ENCODE measurements around the gene STXBP6. TPM values are rescaled to one million over a fixed set of nuclear protein-coding genes. Genes with fewer than 3 reads are reported as not detected.

STXBP6 gene
- total RNA-seq, 4 donors from 2014 or later = 2.6 to 5.5 (median 4.4) TPM

DNA sequence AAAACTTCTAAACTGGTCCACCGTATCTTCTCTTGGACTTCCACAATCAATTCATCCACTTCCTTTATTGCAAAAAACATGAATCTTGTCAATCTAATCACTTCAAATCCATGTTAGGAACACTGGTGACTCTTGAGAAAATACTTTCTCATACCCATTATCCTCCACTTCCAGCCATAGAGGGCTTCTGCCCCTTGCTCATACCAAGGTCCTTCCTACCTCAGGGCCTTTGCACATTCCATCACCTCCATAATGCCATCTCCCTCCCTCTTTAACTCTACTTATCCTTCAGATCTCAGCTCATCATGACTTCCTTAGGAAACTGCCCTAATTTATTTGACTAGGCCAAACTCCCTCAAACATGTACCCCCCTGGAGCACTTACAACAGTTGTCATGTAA, 16.6 kb downstream of the STXBP6 start:
- no peaks in the 10 kb centered on the region for H3K4me1 ChIP-seq
- H3K36me3 ChIP-seq = no peaks in the 10 kb centered on the region
- no peaks in the 10 kb centered on the region for H3K27me3 ChIP-seq
- intact Hi-C loops (cut with DNase I; ENCODE audit: low total_unique reads) (no loop called here), in situ Hi-C loops (cut with MboI; ENCODE audit: low sequenced_read_pairs in 4 of 4) (no loop called here)
- DNase-seq (no peak), ATAC-seq (no peak)
- no peak overlapping the region for H3K27ac ChIP-seq
- no peaks in the 10 kb centered on the region for H3K9me3 ChIP-seq
- H3K4me3 ChIP-seq = no peak overlapping the region
- TF ChIP-seq, protein P1, sequence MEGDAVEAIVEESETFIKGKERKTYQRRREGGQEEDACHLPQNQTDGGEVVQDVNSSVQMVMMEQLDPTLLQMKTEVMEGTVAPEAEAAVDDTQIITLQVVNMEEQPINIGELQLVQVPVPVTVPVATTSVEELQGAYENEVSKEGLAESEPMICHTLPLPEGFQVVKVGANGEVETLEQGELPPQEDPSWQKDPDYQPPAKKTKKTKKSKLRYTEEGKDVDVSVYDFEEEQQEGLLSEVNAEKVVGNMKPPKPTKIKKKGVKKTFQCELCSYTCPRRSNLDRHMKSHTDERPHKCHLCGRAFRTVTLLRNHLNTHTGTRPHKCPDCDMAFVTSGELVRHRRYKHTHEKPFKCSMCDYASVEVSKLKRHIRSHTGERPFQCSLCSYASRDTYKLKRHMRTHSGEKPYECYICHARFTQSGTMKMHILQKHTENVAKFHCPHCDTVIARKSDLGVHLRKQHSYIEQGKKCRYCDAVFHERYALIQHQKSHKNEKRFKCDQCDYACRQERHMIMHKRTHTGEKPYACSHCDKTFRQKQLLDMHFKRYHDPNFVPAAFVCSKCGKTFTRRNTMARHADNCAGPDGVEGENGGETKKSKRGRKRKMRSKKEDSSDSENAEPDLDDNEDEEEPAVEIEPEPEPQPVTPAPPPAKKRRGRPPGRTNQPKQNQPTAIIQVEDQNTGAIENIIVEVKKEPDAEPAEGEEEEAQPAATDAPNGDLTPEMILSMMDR (IDR thresholded peaks at IDR 0.05 in 4 of 5, conservative IDR thresholded peaks at IDR 0.05 in 1 of 5) = no peak
- TF ChIP-seq POLR2A (IDR thresholded peaks at IDR 0.05) = no peak

DNA sequence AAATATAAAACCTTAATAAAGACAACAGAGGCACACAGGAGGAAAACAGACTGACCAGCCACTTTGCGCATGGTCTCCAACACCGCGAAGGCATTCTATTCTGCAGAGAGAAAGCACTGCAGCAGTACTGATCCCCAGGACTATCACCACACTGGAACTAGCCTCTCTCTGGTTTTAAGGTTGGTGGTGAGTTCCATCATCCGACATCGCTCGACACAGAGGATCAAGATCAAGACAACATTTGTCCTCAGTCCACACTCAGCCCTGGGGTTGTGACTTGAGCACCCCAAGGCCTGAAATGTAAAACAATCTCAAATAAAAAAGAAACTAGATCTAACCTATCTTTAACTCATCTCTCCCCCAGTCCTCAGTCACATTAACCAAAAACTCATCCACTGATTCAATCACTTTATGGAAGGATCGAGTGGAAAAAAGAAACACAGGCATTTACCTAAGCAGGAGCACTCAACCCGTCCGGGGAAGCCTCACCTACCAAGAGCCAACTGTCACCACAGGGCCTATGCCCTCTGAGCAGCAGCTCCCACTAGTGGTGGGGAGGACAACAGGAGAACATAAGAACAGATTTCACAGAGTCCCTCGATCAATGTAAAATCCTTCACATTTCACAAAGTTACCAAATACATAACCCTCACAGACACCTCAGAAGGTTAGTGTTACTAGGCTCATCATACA, 17.7 kb downstream of the STXBP6 start:
- TF ChIP-seq, protein P1 (IDR thresholded peaks at IDR 0.05 in 4 of 5, conservative IDR thresholded peaks at IDR 0.05 in 1 of 5) = no peak
- no peak for TF ChIP-seq POLR2A (IDR thresholded peaks at IDR 0.05)
- H3K36me3 ChIP-seq = no peaks in the 10 kb centered on the region
- intact Hi-C loops (cut with DNase I; ENCODE audit: low total_unique reads) = no loop called here
- no peaks in the 10 kb centered on the region for H3K9me3 ChIP-seq
- H3K27ac ChIP-seq = no peak overlapping the region
- no peaks in the 10 kb centered on the region for H3K4me1 ChIP-seq
- ATAC-seq = no peak
- in situ Hi-C loops (cut with MboI; ENCODE audit: low sequenced_read_pairs in 4 of 4) = no loop called here
- H3K4me3 ChIP-seq = no peak overlapping the region
- no peaks in the 10 kb centered on the region for H3K27me3 ChIP-seq
- no peak for DNase-seq

DNA sequence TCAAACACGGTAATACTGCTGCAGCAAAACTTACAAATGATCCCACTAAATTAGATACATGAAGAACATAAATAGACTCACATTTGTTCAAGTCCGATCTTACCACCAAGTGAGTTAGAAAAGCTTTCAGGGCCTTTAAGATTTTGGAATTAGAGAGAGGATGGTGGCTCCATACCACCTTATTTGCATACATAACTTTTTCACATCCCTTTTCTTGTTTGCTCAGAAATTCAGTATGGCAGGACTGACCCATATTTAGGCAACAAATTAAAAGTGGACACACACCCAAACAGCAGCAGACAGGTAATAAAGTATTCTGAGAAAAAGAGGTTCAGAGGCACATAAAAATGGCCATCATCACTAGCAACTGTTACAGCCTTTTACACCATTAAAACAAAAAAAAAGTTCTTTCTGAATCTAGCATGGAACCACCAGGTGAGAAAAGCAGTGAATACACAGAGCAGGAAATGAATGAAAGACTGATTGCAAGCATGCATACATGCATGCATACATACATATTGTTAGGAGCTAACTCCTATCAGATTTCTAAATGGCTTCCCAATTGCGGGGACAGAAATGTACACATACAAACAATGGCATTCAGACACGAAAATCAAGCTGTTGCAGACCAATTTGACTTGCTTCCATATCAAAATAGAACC, 23.3 kb downstream of the STXBP6 start:
- H3K36me3 ChIP-seq = no peaks in the 10 kb centered on the region
- no peaks in the 10 kb centered on the region for H3K4me1 ChIP-seq
- intact Hi-C loops (cut with DNase I; ENCODE audit: low total_unique reads) = no loop called here
- no peaks in the 10 kb centered on the region for H3K27me3 ChIP-seq
- H3K4me3 ChIP-seq = no peak overlapping the region
- H3K9me3 ChIP-seq = no peaks in the 10 kb centered on the region
- TF ChIP-seq, protein P1 (IDR thresholded peaks at IDR 0.05 in 4 of 5, conservative IDR thresholded peaks at IDR 0.05 in 1 of 5) = no peak
- no peak for TF ChIP-seq POLR2A (IDR thresholded peaks at IDR 0.05)
- ATAC-seq (no peak), DNase-seq (no peak)
- in situ Hi-C loops (cut with MboI; ENCODE audit: low sequenced_read_pairs in 4 of 4) = no loop called here
- no peak overlapping the region for H3K27ac ChIP-seq

DNA sequence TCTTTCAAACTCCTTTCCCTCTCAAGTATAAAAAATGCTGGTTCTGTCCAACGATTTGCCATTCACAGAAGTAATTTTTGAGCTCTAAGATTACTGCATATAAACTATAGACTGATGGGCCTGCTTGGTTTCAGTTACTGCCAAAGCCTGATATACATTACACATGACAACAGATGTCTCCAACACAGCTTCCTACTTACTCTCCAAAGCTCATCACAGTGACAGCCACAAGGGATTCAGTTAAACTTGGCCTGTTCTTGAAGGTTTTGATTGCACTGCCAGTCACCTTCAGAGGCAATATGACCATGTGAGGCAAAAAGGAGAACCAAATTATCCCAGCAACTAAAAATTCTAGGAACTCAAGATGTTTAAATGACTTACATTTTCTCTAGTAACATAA, 30.1 kb downstream of the STXBP6 start:
- intact Hi-C loops (cut with DNase I; ENCODE audit: low total_unique reads) (no loop called here), in situ Hi-C loops (cut with MboI; ENCODE audit: low sequenced_read_pairs in 4 of 4) (no loop called here)
- DNase-seq = no peak
- ATAC-seq = no peak
- Histone ChIP-seq H3K27me3 (no peaks in the 10 kb centered on the region), H3K27ac (no peak overlapping the region), H3K9me3 (no peaks in the 10 kb centered on the region), H3K4me3 (no peak overlapping the region), H3K4me1 (no peaks in the 10 kb centered on the region), H3K36me3 (no peaks in the 10 kb centered on the region)
- no peak for TF ChIP-seq POLR2A (IDR thresholded peaks at IDR 0.05)
- TF ChIP-seq, protein P1 (IDR thresholded peaks at IDR 0.05 in 4 of 5, conservative IDR thresholded peaks at IDR 0.05 in 1 of 5) = no peak
